CD4-positive, alpha-beta memory T cell (primary cell): ENCODE results near the gene MFAP4. TPM values are rescaled to one million over a fixed set of nuclear protein-coding genes. Genes with fewer than 3 reads are reported as not detected.
A peak's percentile ranks its signal among the peaks of the same experiment; 100 is the strongest.

Experiments
- CTCF ChIA-PET: fragments of 350-600 bp; sonication (Branson Sonifier 250); formaldehyde crosslinking; loops from one replicate; lab custom pipeline; 2021; ENCODE audit warnings: inconsistent platforms; ENCODE audit not compliant: partially characterized antibody; lab: Charles Lee
- POLR2A ChIA-PET: fragments of 350-600 bp; sonication (Branson Sonifier 250); formaldehyde crosslinking; loops from one replicate; lab custom pipeline; 2021; ENCODE audit not compliant: partially characterized antibody; lab: Charles Lee
- DNase-seq, 5 donors: peaks; one replicate each; pipeline versions ENCODE4 v3.0.0 to v3.0.0-alpha.2; 2020 to 2022; ENCODE audit warnings: mixed read lengths in 1 of 5
- H3K27ac ChIP-seq: one replicate; pipeline ENCODE4 v1.7.0; 2013; ENCODE audit warnings: low read depth, low read length
- H3K27me3 ChIP-seq: 2 replicates; pipeline ENCODE4 v1.7.0; 2013; ENCODE audit warnings: mild to moderate bottlenecking, low read length, moderate library complexity; ENCODE audit not compliant: insufficient read depth
- H3K36me3 ChIP-seq: 2 replicates; pipeline ENCODE4 v1.7.0; 2013; ENCODE audit warnings: mild to moderate bottlenecking, low read length, moderate library complexity; ENCODE audit not compliant: insufficient read depth
- H3K4me1 ChIP-seq: 2 replicates; pipeline ENCODE4 v1.7.0; 2013; ENCODE audit warnings: mild to moderate bottlenecking, low read length, moderate library complexity; ENCODE audit not compliant: insufficient read depth
- H3K4me3 ChIP-seq, 2 donors: one replicate each; pipeline ENCODE4 v1.7.0; 2013; ENCODE audit warnings: low read length in 2 of 2, mild to moderate bottlenecking in 1 of 2
- H3K9me3 ChIP-seq, 2 donors: one replicate each; pipeline ENCODE4 v1.7.0; 2013; ENCODE audit warnings: low read length in 2 of 2, control low read depth in 1 of 2; ENCODE audit not compliant: control insufficient read depth in 1 of 2
- H3K27ac Mint-ChIP-seq, 7 donors: one replicate each; pipeline ENCODE4 v1.8.0; 2020 to 2021; ENCODE audit warnings: mixed read lengths in 7 of 7, mild to moderate bottlenecking in 6 of 7, inconsistent platforms in 3 of 7, moderate library complexity in 3 of 7
- H3K27me3 Mint-ChIP-seq, 2 donors: one replicate each; pipeline ENCODE4 v1.8.0; 2020 to 2021; ENCODE audit warnings: mixed read lengths in 2 of 2
- H3K36me3 Mint-ChIP-seq, 2 donors: one replicate each; pipeline ENCODE4 v1.8.0; 2020 to 2021; ENCODE audit warnings: mixed read lengths in 2 of 2, inconsistent platforms in 1 of 2, mild to moderate bottlenecking in 1 of 2
- H3K4me1 Mint-ChIP-seq, 4 donors: one replicate each; pipeline ENCODE4 v1.8.0; 2020 to 2021; ENCODE audit warnings: mixed read lengths in 4 of 4, mild to moderate bottlenecking in 1 of 4
- H3K4me3 Mint-ChIP-seq, 8 donors: one replicate each; pipeline ENCODE4 v1.8.0; 2020 to 2021; ENCODE audit warnings: mixed read lengths in 8 of 8, mild to moderate bottlenecking in 7 of 8, moderate library complexity in 6 of 8, inconsistent platforms in 3 of 8
- H3K9me3 Mint-ChIP-seq, 8 donors: one replicate each; pipeline ENCODE4 v1.8.0; 2020 to 2021; ENCODE audit warnings: mixed read lengths in 8 of 8, mild to moderate bottlenecking in 5 of 8, inconsistent platforms in 3 of 8, moderate library complexity in 1 of 8
- intact Hi-C: fragments of 100-400 bp; cut with micrococcal nuclease; formaldehyde crosslinking; loops from one replicate; pipeline ENCODE4 v1.15.1; 2023
- polyA plus RNA-seq, 2 donors: library from polyadenylated mRNA; unstranded; fragments of 300-500 nt; fragmentation: Illumina TruSeq; gene quantifications; one replicate each; pipeline ENCODE4 v1.2.3, GENCODE V29; 2021
- total RNA-seq, 2 experiments: library from RNA; stranded (reverse); gene quantifications; one replicate each; pipeline ENCODE4 v1.2.3, GENCODE V29; 2021

Gene MFAP4
- total and polyA plus RNA-seq, 4 experiments from 2014 or later: not detected

- no peaks in the 10 kb centered on the region for H3K36me3 ChIP-seq
- no peaks in the 10 kb centered on the region for H3K36me3 Mint-ChIP-seq
- H3K27ac Mint-ChIP-seq: peak overlapping the region in 2 of 7 donors; percentile 10 to 47
- no peak overlapping the region for H3K27ac ChIP-seq
- H3K4me1 ChIP-seq: peaks cover 20% of the 10 kb centered on the region
- no peak overlapping the region for H3K4me3 ChIP-seq
- no peak overlapping the region for H3K4me3 Mint-ChIP-seq
- no peaks in the 10 kb centered on the region for H3K27me3 ChIP-seq
- ChIA-PET POLR2A (interaction anchor here (0.6 to 2.3 kb wide), 4 partner anchors 10 to 506 kb away, joined by 3 to 20 read pairs (median 3); partner anchors contain the start of gene MAPK7), CTCF (interaction anchor here (1.1 to 5.6 kb wide), 10 partner anchors 11 to 402 kb away, joined by 3 to 133 read pairs (median 16); partner anchors contain the start of gene MAPK7)
- no peaks in the 10 kb centered on the region for H3K27me3 Mint-ChIP-seq
- intact Hi-C loops: no loop called here
- H3K9me3 ChIP-seq: no peaks in the 10 kb centered on the region
- H3K9me3 Mint-ChIP-seq: peaks cover 0 to 2% (median 0%) of the 10 kb centered on the region in 8 donors
- DNase-seq: no peak
- H3K4me1 Mint-ChIP-seq: peaks cover 15 to 38% (median 21%) of the 10 kb centered on the region in 4 donors
These were observed 22.1 kb downstream of the MFAP4 start for GRCh38 chr17:19364699-19365498.

DNA sequence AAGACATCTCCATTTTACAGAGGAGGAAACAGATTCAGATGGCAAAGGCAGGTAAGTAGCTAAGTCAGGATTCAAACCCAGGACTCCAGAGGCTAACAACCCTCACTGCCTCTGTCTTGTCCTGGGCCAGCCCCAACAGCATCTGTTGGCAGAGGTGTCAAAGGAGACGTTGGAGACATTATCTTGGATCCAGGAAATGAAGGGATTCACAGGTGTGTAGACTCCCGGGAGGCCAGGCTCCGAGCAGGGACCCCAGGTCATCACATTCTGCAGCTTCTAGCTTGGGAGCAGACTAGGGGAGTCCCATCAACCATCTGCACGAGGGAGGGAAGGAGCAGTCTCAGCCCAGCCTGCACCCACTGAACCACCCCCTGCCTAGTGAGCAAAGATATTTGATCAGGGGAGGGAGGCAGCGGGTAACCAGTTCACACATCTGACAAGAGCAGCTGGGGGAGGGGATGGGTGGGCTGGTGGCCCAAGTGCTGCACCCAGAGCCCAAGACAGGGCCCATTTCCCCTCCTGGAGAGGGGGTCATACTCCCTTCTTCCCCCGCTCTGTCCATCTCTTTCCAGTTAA lies 23.4 kb downstream of the MFAP4 start:
- no peaks in the 10 kb centered on the region for H3K9me3 Mint-ChIP-seq
- Histone ChIP-seq H3K27me3 (no peaks in the 10 kb centered on the region), H3K36me3 (no peaks in the 10 kb centered on the region), H3K9me3 (no peaks in the 10 kb centered on the region), H3K27ac (no peak overlapping the region), H3K4me3 (no peak overlapping the region), H3K4me1 (peaks cover 6% of the 10 kb centered on the region)
- no peaks in the 10 kb centered on the region for H3K36me3 Mint-ChIP-seq
- H3K4me1 Mint-ChIP-seq: peaks cover 5 to 25% (median 9%) of the 10 kb centered on the region in 4 donors
- POLR2A ChIA-PET: interaction anchor here (0.7 to 2.6 kb wide), 5 partner anchors 14 to 399 kb away, joined by 3 to 47 read pairs (median 7); partner anchors contain the start of gene MAPK7
- H3K4me3 Mint-ChIP-seq: peak overlapping the region in 2 of 8 donors; percentile 41 to 93
- H3K27ac Mint-ChIP-seq: peak overlapping the region in 5 of 7 donors; percentile 37 to 95 (median 79)
- peaks cover 4 to 5% of the 10 kb centered on the region in 2 donors for H3K27me3 Mint-ChIP-seq
- CTCF ChIA-PET: interaction anchor here (1.0 to 5.6 kb wide), 27 partner anchors 8 to 408 kb away, joined by 3 to 133 read pairs (median 11); partner anchors contain the start of genes ALDH3A2 and MAPK7
- no peak for DNase-seq
- intact Hi-C loops: no loop called here

DNA sequence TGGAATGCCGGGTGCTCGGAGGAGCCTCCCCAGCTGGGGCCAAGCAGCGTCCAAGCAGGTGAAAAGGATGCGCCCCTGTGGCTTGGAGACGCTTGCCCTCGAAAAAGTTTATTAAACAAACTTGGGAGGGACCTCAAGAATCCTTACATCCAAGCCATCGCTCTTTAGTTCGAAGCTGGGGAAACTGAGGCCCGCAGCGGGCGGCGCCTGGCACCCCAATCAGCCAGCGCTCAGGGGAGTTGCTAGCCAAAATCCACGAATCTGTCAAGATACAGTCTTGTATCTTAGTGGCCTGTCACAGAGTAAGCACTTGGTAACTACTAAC lies 23.9 kb downstream of the MFAP4 start:
- peaks cover 6% of the 10 kb centered on the region for H3K4me1 ChIP-seq
- DNase-seq: no peak
- Mint-ChIP-seq H3K4me3 (peak overlapping the region; percentile 90 to 96 (median 92)), H3K27me3 (peaks cover 5 to 9% of the 10 kb centered on the region in 2 donors), H3K4me1 (peaks cover 5 to 20% (median 9%) of the 10 kb centered on the region in 4 donors), H3K9me3 (no peaks in the 10 kb centered on the region), H3K36me3 (no peaks in the 10 kb centered on the region), H3K27ac (peak overlapping the region; percentile 79 to 95 (median 91))
- no peaks in the 10 kb centered on the region for H3K36me3 ChIP-seq
- H3K9me3 ChIP-seq: no peaks in the 10 kb centered on the region
- peak overlapping the region; percentile 59 for H3K27ac ChIP-seq
- intact Hi-C loops: no loop called here
- ChIA-PET POLR2A (interaction anchor here (0.7 to 2.6 kb wide), 9 partner anchors 8 to 614 kb away, joined by 3 to 47 read pairs (median 3); partner anchors contain the start of genes AKAP10 and MAPK7), CTCF (interaction anchor here (0.7 to 5.6 kb wide), 32 partner anchors 9 to 465 kb away, joined by 3 to 133 read pairs (median 8); partner anchors contain the start of genes ALDH3A2 and MAPK7)
- H3K27me3 ChIP-seq: no peaks in the 10 kb centered on the region
- H3K4me3 ChIP-seq: no peak overlapping the region

GRCh38 chr17:19362277-19363113 lies 24.5 kb downstream of the MFAP4 start, which contains the start of gene B9D1:
Gene B9D1, minus strand, starts transcription at chr17:19362723. Its CDS starts 154 bp downstream, at chr17:19362569.
- peak within 1 kb of the TSS; percentile 70 to 88 for H3K4me3 ChIP-seq
- Mint-ChIP-seq H3K9me3 (no peaks in the 10 kb centered on the region), H3K4me3 (peak within 1 kb of the TSS; percentile 90 to 96 (median 92)), H3K36me3 (no peaks in the 10 kb centered on the region), H3K27me3 (peaks cover 5 to 10% of the 10 kb centered on the region in 2 donors), H3K27ac (peak within 1 kb of the TSS; percentile 88 to 95 (median 92)), H3K4me1 (peaks cover 5 to 19% (median 6%) of the 10 kb centered on the region in 4 donors)
- H3K27ac ChIP-seq: peak within 1 kb of the TSS; percentile 59
- DNase-seq: peak; percentile 92 to 96 (median 92)
- CTCF ChIA-PET: interaction anchor here (0.7 to 5.6 kb wide), 33 partner anchors 9 to 465 kb away, joined by 3 to 133 read pairs (median 8); partner anchors contain the start of genes ALDH3A2 and MAPK7
- no peaks in the 10 kb centered on the region for H3K27me3 ChIP-seq
- H3K9me3 ChIP-seq: no peaks in the 10 kb centered on the region
- intact Hi-C loops: loop anchor here (1.0 kb wide), 4 partner anchors 16 to 404 kb away; partner anchors contain the start of gene MAPK7
- POLR2A ChIA-PET: interaction anchor here (0.7 to 2.6 kb wide), 9 partner anchors 8 to 615 kb away, joined by 3 to 47 read pairs (median 3); partner anchors contain the start of genes AKAP10 and MAPK7
- H3K4me1 ChIP-seq: peaks cover 6% of the 10 kb centered on the region
- no peaks in the 10 kb centered on the region for H3K36me3 ChIP-seq

DNA sequence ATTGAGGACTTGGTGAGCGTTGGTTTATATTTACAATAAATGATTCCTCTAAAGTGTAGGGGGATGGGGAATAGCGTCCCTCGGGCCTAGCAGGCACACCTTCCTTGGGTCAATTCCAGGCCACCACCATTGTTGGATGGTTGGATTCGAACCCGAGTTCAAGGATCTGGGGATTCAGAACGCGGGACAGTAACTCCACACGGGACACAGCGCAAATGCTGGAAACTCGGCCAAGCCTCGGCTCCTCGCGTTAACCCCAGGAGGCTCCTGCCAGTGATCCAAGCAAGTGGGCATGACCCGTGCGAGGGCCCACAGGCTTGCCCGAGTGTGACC lies 25.1 kb downstream of the MFAP4 start:
- no peak for DNase-seq
- CTCF ChIA-PET: interaction anchor here (1.0 to 5.6 kb wide), 12 partner anchors 8 to 406 kb away, joined by 3 to 133 read pairs (median 16); partner anchors contain the start of gene MAPK7
- Histone ChIP-seq H3K27ac (peak overlapping the region; percentile 59), H3K27me3 (no peaks in the 10 kb centered on the region), H3K36me3 (no peaks in the 10 kb centered on the region), H3K4me1 (peaks cover 6% of the 10 kb centered on the region), H3K4me3 (peak overlapping the region in 1 of 2 donors; percentile 70), H3K9me3 (no peaks in the 10 kb centered on the region)
- H3K4me1 Mint-ChIP-seq: peaks cover 5 to 19% (median 5%) of the 10 kb centered on the region in 4 donors
- H3K9me3 Mint-ChIP-seq: no peaks in the 10 kb centered on the region
- no peaks in the 10 kb centered on the region for H3K36me3 Mint-ChIP-seq
- H3K4me3 Mint-ChIP-seq: peak overlapping the region; percentile 74 to 87 (median 84)
- POLR2A ChIA-PET: interaction anchor here (1.2 to 2.6 kb wide), 4 partner anchors 9 to 95 kb away, joined by 3 to 47 read pairs (median 10); partner anchors contain the start of gene MAPK7
- peak overlapping the region; percentile 80 to 92 (median 90) for H3K27ac Mint-ChIP-seq
- intact Hi-C loops: loop anchor here (1.0 kb wide), 4 partner anchors 16 to 404 kb away; partner anchors contain the start of gene MAPK7
- H3K27me3 Mint-ChIP-seq: peaks cover 7 to 10% of the 10 kb centered on the region in 2 donors

DNA sequence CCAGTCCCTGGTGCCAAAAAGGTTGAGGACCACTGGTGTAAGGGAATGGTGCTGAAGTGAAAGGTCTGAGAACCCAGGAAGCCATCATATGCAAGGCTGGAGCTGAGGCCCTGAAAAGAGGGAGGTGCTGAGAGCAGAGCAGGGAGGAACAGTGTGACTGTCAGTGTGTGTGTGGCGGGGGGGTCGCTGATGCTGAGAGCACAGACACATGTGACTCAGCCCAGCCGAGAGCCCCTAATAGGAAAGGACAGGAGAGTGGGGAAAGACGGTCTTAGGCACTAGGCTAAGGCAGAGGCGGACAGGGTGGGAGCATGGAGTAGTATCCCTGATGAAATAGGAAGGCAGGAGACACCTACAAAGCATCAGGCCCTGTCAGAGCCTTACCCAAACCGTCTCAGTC lies 25.7 kb downstream of the MFAP4 start:
- Mint-ChIP-seq H3K4me3 (peak overlapping the region; percentile 6 to 78 (median 74)), H3K27ac (peak overlapping the region in 6 of 7 donors; percentile 25 to 92 (median 82)), H3K36me3 (no peaks in the 10 kb centered on the region), H3K9me3 (no peaks in the 10 kb centered on the region), H3K4me1 (peaks cover 5 to 19% (median 5%) of the 10 kb centered on the region in 4 donors), H3K27me3 (peaks cover 7 to 14% of the 10 kb centered on the region in 2 donors)
- Histone ChIP-seq H3K4me3 (no peak overlapping the region), H3K27me3 (no peaks in the 10 kb centered on the region), H3K36me3 (no peaks in the 10 kb centered on the region), H3K27ac (no peak overlapping the region), H3K4me1 (peaks cover 6% of the 10 kb centered on the region), H3K9me3 (no peaks in the 10 kb centered on the region)
- no peak for DNase-seq
- intact Hi-C loops: no loop called here
- CTCF ChIA-PET: interaction anchor here (3.4 to 5.6 kb wide), 4 partner anchors 16 to 95 kb away, joined by 22 to 133 read pairs (median 63); partner anchors contain the start of gene MAPK7
- POLR2A ChIA-PET: no interaction called here
